Measurements from ENCODE around the gene TAS1R2. TPM values are rescaled to one million over a fixed set of nuclear protein-coding genes. Genes with fewer than 3 reads are reported as not detected.
A peak's percentile ranks its signal among the peaks of the same experiment; 100 is the strongest.

Gene TAS1R2
- total and polyA plus RNA-seq, 9 of the 15 experiments (the other 6 are each of a cell fraction or from before 2014, with no cell fraction given) = not detected

DNA sequence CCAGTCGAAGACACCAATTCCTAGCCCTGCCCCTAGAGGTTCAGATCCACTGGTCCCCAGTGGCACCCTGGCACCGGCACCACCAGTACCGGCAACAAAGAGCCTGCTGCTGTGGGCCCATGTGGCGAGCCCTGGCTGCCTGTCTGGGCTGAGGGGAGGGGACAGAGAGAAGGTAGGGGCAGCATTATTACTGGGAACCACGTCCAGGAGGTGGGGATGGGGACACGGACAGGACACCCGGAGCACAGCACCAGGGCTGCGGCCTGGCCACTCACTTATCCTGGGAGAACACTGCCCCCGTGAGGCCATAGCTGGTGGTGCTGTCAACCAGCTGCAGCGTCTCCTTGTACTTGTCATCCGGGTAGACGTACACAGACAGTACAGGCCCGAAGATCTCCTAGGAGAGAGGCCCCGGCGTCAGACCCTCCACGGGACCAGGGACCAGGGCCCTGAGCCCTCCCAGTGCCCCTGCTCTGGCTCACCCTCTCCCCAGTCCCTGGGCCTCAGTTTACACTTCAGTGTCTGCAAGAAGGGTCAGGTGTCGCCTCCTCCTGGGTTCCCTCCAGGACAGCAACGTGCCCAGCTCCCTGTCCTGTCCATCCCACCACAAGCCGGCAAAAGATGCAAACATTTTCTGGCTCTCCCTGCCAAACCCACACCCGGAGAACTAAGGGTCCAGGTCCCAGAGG lies 15.8 kb upstream of the TAS1R2 start (continued):
- TF ChIP-seq, protein P1, sequence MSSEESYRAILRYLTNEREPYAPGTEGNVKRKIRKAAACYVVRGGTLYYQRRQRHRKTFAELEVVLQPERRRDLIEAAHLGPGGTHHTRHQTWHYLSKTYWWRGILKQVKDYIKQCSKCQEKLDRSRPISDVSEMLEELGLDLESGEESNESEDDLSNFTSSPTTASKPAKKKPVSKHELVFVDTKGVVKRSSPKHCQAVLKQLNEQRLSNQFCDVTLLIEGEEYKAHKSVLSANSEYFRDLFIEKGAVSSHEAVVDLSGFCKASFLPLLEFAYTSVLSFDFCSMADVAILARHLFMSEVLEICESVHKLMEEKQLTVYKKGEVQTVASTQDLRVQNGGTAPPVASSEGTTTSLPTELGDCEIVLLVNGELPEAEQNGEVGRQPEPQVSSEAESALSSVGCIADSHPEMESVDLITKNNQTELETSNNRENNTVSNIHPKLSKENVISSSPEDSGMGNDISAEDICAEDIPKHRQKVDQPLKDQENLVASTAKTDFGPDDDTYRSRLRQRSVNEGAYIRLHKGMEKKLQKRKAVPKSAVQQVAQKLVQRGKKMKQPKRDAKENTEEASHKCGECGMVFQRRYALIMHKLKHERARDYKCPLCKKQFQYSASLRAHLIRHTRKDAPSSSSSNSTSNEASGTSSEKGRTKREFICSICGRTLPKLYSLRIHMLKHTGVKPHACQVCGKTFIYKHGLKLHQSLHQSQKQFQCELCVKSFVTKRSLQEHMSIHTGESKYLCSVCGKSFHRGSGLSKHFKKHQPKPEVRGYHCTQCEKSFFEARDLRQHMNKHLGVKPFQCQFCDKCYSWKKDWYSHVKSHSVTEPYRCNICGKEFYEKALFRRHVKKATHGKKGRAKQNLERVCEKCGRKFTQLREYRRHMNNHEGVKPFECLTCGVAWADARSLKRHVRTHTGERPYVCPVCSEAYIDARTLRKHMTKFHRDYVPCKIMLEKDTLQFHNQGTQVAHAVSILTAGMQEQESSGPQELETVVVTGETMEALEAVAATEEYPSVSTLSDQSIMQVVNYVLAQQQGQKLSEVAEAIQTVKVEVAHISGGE (CRISPR knock-in tag; IDR thresholded peaks at IDR 0.05) = peak in 2 of 3 experiments; percentile 52 to 94; a peak in 3 of 6 replicates
- no peak; a peak in 1 of 4 replicates for TF ChIP-seq FOXA3 (CRISPR knock-in tag; conservative IDR thresholded peaks at IDR 0.05 in 1 of 2, IDR thresholded peaks at IDR 0.05 in 1 of 2)
- TF ChIP-seq GTF2A2 (tag; IDR thresholded peaks at IDR 0.05) = no peak
- TF ChIP-seq SIN3B (IDR thresholded peaks at IDR 0.05; ENCODE audit: low read depth) = no peak
- TF ChIP-seq, protein P2, sequence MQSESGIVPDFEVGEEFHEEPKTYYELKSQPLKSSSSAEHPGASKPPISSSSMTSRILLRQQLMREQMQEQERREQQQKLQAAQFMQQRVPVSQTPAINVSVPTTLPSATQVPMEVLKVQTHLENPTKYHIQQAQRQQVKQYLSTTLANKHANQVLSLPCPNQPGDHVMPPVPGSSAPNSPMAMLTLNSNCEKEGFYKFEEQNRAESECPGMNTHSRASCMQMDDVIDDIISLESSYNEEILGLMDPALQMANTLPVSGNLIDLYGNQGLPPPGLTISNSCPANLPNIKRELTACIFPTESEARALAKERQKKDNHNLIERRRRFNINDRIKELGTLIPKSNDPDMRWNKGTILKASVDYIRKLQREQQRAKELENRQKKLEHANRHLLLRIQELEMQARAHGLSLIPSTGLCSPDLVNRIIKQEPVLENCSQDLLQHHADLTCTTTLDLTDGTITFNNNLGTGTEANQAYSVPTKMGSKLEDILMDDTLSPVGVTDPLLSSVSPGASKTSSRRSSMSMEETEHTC (IDR thresholded peaks at IDR 0.05) = no peak
- TF ChIP-seq HDAC8 (tag; IDR thresholded peaks at IDR 0.05) = no peak
- no peak for TF ChIP-seq SRSF3 (IDR thresholded peaks at IDR 0.05; ENCODE audit: insufficient read depth, low read length)
- TF ChIP-seq, protein P3, sequence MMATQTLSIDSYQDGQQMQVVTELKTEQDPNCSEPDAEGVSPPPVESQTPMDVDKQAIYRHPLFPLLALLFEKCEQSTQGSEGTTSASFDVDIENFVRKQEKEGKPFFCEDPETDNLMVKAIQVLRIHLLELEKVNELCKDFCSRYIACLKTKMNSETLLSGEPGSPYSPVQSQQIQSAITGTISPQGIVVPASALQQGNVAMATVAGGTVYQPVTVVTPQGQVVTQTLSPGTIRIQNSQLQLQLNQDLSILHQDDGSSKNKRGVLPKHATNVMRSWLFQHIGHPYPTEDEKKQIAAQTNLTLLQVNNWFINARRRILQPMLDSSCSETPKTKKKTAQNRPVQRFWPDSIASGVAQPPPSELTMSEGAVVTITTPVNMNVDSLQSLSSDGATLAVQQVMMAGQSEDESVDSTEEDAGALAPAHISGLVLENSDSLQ (IDR thresholded peaks at IDR 0.05) = peak; percentile 49; the same call in 1 of the 2 replicates
- peak; percentile 46 for TF ChIP-seq ZFX (CRISPR knock-in tag; IDR thresholded peaks at IDR 0.05)
- TF ChIP-seq, protein P4, sequence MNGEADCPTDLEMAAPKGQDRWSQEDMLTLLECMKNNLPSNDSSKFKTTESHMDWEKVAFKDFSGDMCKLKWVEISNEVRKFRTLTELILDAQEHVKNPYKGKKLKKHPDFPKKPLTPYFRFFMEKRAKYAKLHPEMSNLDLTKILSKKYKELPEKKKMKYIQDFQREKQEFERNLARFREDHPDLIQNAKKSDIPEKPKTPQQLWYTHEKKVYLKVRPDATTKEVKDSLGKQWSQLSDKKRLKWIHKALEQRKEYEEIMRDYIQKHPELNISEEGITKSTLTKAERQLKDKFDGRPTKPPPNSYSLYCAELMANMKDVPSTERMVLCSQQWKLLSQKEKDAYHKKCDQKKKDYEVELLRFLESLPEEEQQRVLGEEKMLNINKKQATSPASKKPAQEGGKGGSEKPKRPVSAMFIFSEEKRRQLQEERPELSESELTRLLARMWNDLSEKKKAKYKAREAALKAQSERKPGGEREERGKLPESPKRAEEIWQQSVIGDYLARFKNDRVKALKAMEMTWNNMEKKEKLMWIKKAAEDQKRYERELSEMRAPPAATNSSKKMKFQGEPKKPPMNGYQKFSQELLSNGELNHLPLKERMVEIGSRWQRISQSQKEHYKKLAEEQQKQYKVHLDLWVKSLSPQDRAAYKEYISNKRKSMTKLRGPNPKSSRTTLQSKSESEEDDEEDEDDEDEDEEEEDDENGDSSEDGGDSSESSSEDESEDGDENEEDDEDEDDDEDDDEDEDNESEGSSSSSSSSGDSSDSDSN (IDR thresholded peaks at IDR 0.05; ENCODE audit: borderline replicate concordance in 1 of 2, low read depth in 2 of 2, low read length in 2 of 2) = peak in 1 of 2 experiments; percentile 90; a peak in 1 of 4 replicates
- no peak for TF ChIP-seq TARDBP (IDR thresholded peaks at IDR 0.05)
- no peak for TF ChIP-seq PRMT5 (CRISPR knock-in tag; IDR thresholded peaks at IDR 0.05)
- TF ChIP-seq HMGN3 (IDR thresholded peaks at IDR 0.05; ENCODE audit: borderline replicate concordance, extremely low read depth, insufficient read length, low read depth, low read length) = peak; percentile 26
- TF ChIP-seq SMARCA5 (IDR thresholded peaks at IDR 0.05) = no peak
- TF ChIP-seq ZNF408 (CRISPR knock-in tag; IDR thresholded peaks at IDR 0.05; ENCODE audit: low read depth) = no peak
- TF ChIP-seq, protein P5, sequence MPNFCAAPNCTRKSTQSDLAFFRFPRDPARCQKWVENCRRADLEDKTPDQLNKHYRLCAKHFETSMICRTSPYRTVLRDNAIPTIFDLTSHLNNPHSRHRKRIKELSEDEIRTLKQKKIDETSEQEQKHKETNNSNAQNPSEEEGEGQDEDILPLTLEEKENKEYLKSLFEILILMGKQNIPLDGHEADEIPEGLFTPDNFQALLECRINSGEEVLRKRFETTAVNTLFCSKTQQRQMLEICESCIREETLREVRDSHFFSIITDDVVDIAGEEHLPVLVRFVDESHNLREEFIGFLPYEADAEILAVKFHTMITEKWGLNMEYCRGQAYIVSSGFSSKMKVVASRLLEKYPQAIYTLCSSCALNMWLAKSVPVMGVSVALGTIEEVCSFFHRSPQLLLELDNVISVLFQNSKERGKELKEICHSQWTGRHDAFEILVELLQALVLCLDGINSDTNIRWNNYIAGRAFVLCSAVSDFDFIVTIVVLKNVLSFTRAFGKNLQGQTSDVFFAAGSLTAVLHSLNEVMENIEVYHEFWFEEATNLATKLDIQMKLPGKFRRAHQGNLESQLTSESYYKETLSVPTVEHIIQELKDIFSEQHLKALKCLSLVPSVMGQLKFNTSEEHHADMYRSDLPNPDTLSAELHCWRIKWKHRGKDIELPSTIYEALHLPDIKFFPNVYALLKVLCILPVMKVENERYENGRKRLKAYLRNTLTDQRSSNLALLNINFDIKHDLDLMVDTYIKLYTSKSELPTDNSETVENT (CRISPR knock-in tag; IDR thresholded peaks at IDR 0.05) = no peak
